Right lobe of liver (tissue), 4 donors: ENCODE results near the gene CATSPERD.
"Not testable (repeated sequence)": the region's sequence is repeated elsewhere in the genome, so short reads cannot be mapped to it uniquely, and the experiment has no call there.

Source experiments
- POLR2A ChIP-seq: fragments of 450-650 bp; IDR thresholded peaks from one replicate; pipeline ENCODE4 v1.6.1; 2017; ENCODE audit warnings: antibody characterized with exemption, mild to moderate bottlenecking
- TF ChIP-seq, protein P1 (sequence below), 4 donors: fragments of 200-600 bp in 3 of 4; fragments of 450-650 bp in 1 of 4; IDR thresholded peaks; one replicate each; pipeline versions ENCODE4 v1.5.1 to v1.8.0; 2016 to 2022; ENCODE audit warnings: antibody characterized with exemption in 4 of 4, mild to moderate bottlenecking in 2 of 4
- donor health status: DM: no; HTN: no; CAD: no.
- donor health status: DM: no; HTN: no; CAD: no.
- donor health status: DM: no; HTN: yes; CAD: no.

DNA sequence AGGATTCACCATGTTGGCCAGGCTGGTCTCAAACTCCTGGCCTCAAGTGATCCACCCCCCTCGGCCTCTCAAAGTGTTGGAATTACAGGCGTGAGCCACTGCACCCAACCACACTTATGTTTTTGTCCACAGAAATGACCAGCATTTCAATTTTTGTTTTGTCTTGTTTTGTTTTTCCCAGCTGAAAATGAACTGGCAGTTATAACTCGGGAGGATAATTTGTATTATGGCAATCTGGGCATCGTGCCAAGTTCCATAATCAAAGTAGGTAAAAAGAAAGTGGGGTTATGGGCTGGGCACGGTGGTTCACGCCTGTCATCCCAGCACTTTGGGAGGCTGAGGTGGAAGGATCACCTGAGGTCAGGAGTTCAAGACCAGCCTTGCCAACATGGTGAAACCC, 28.5 kb downstream of the CATSPERD start:
- TF ChIP-seq, protein P1, sequence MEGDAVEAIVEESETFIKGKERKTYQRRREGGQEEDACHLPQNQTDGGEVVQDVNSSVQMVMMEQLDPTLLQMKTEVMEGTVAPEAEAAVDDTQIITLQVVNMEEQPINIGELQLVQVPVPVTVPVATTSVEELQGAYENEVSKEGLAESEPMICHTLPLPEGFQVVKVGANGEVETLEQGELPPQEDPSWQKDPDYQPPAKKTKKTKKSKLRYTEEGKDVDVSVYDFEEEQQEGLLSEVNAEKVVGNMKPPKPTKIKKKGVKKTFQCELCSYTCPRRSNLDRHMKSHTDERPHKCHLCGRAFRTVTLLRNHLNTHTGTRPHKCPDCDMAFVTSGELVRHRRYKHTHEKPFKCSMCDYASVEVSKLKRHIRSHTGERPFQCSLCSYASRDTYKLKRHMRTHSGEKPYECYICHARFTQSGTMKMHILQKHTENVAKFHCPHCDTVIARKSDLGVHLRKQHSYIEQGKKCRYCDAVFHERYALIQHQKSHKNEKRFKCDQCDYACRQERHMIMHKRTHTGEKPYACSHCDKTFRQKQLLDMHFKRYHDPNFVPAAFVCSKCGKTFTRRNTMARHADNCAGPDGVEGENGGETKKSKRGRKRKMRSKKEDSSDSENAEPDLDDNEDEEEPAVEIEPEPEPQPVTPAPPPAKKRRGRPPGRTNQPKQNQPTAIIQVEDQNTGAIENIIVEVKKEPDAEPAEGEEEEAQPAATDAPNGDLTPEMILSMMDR (IDR thresholded peaks at IDR 0.05), result not testable (repeated sequence)
- TF ChIP-seq POLR2A, result not testable (repeated sequence)
